ENCODE results near the gene TTN.

DNA sequence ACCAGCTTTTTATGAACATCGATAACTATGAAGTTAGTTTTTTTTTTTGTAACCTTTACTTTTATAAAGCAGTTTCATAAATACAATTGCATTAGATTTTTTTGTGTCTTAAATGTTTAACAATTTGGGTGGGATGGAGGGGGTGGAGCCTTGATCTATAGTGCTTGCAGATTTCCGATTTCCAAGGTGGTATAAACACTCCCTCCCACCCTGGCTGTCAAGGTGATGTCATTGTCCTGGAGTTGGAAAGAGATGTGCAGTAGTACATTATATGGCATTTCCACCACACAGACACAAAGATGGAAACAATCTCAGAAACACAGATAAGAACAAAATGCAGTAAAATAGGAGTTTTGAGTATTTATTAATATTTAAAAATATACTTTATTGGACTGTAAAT is 114.4 kb downstream of the TTN start:
- no peak for TF ChIP-seq CTCF (IDR thresholded peaks at IDR 0.05)
- TF ChIP-seq POLR2A (IDR thresholded peaks at IDR 0.05), result no peak
